GM23248 (cell line): ENCODE data around the gene PITHD1. TPM values are rescaled to one million over a fixed set of nuclear protein-coding genes. Genes with fewer than 3 reads are reported as not detected.

Experiments
- DNase-seq: peaks from one replicate; pipeline ENCODE4 v3.0.0-alpha.2; 2015
- H2AFZ ChIP-seq: fragments of 200-600 bp; sonication (generic); 2 replicates; pipeline ENCODE4 v1.6.1; 2016; ENCODE audit warnings: antibody characterized with exemption
- H3F3A ChIP-seq: fragments of 200-600 bp; sonication (generic); 2 replicates; pipeline ENCODE4 v1.6.1; 2016; ENCODE audit warnings: mild to moderate bottlenecking, antibody characterized with exemption, mixed run types; ENCODE audit not compliant: insufficient read depth
- H3K27ac ChIP-seq: fragments of 200-600 bp; sonication (generic); 2 replicates; pipeline ENCODE4 v1.5.1; 2016; ENCODE audit warnings: mild to moderate bottlenecking
- H3K27me3 ChIP-seq: fragments of 200-600 bp; sonication (generic); replicated peaks from 2 replicates; pipeline ENCODE4 v1.6.1; 2016; ENCODE audit warnings: mild to moderate bottlenecking; ENCODE audit not compliant: insufficient read depth
- H3K36me3 ChIP-seq: fragments of 200-600 bp; sonication (generic); 2 replicates; pipeline ENCODE4 v1.6.1; 2016; ENCODE audit warnings: low read depth, mild to moderate bottlenecking
- H3K4me1 ChIP-seq: fragments of 200-600 bp; sonication (generic); 2 replicates; pipeline ENCODE4 v1.6.1; 2016; ENCODE audit warnings: mild to moderate bottlenecking; ENCODE audit not compliant: insufficient read depth
- H3K4me2 ChIP-seq: fragments of 200-600 bp; sonication (generic); one replicate; pipeline ENCODE4 v1.6.1; 2016; ENCODE audit warnings: mild to moderate bottlenecking; ENCODE audit not compliant: unreplicated experiment
- H3K4me3 ChIP-seq: fragments of 200-600 bp; sonication (generic); 2 replicates; pipeline ENCODE4 v1.5.1; 2016; ENCODE audit warnings: mild to moderate bottlenecking
- H3K79me2 ChIP-seq: fragments of 200-600 bp; sonication (generic); 2 replicates; pipeline ENCODE4 v1.6.1; 2016; ENCODE audit warnings: mild to moderate bottlenecking; ENCODE audit not compliant: insufficient read depth
- H3K9ac ChIP-seq: fragments of 200-600 bp; sonication (generic); 2 replicates; pipeline ENCODE4 v1.6.1; 2016; ENCODE audit warnings: mild to moderate bottlenecking
- H3K9me2 ChIP-seq: fragments of 200-600 bp; sonication (generic); 2 replicates; pipeline ENCODE4 v1.6.1; 2016; ENCODE audit warnings: mixed run types, mild to moderate bottlenecking, moderate library complexity; ENCODE audit not compliant: insufficient read depth
- H3K9me3 ChIP-seq: fragments of 200-600 bp; sonication (generic); one replicate; pipeline ENCODE4 v1.6.1; 2017; ENCODE audit warnings: low read depth
- H4K20me1 ChIP-seq: fragments of 200-600 bp; sonication (generic); 2 replicates; pipeline ENCODE4 v1.6.0; 2016; ENCODE audit not compliant: insufficient read depth
- EZH2 ChIP-seq: fragments of 200-600 bp; sonication (generic); IDR thresholded peaks from 2 replicates; pipeline ENCODE4 v1.6.1; 2018; ENCODE audit warnings: antibody characterized with exemption, mild to moderate bottlenecking; ENCODE audit not compliant: insufficient read depth, poor library complexity, severe bottlenecking
- EZH2phosphoT487 ChIP-seq: fragments of 200-600 bp; sonication (generic); IDR thresholded peaks from 2 replicates; pipeline ENCODE4 v1.6.1; 2018; ENCODE audit warnings: antibody characterized with exemption, moderate library complexity, mild to moderate bottlenecking, low read depth; ENCODE audit not compliant: insufficient read depth
- WGBS, 2 experiments: methylation state at CpG; one replicate each; pipeline ENCODE4 v1.1.6; 2015 to 2017; ENCODE audit warnings: low lambda C conversion rate in 2 of 2, low coverage in 1 of 2; ENCODE audit errors: missing lambda C conversion rate in 2 of 2; 5-methylcytosine and 5-hydroxymethylcytosine counted together
- in situ Hi-C: fragments of 300-500 bp; cut with MboI; formaldehyde crosslinking; loops from 2 replicates; pipeline ENCODE4 v1.15.0; 2020
- polyA plus RNA-seq: library from polyadenylated mRNA; unstranded; fragments of >200 nt; fragmentation: Nextera tagmentation; extraction: Ambion mirVana; gene quantifications from 2 replicates; pipeline ENCODE4 v1.2.1, GENCODE V29; 2016
- total RNA-seq: library from RNA; depleted of rRNA; stranded (reverse); fragments of >200 nt; shearing (Covaris generic); gene quantifications from 2 replicates; pipeline ENCODE4 v1.2.3, GENCODE V29; 2014

The PITHD1 gene
- total and polyA plus RNA-seq, 2 experiments from 2014 or later = 38.4 to 51.0 TPM

DNA sequence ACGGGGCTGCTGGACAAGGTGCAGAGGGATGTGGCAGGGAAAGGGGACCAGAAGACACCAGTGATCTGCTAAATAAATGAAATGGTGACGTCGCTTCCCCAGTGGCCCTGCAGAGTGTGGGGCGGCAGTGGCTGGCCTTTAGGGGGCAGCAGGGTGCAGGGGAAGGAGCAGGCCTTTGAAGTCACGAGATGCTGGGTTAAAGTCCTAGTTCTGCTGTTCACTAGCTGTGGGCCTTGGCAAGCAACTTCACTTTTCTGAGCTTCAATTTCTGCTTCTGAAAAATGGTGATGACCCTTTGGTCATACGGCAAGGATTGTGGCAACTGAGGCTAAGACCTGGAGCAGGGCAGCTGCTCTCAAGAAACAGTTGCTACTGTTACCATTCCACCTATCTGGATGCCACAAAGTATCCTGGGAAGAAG lies 31.5 kb downstream of the PITHD1 start:
- 50 to 57% methylated on average over 6 of the region's 6 CpGs for WGBS, 2 experiments
- TF ChIP-seq EZH2phosphoT487 = no peak
- TF ChIP-seq EZH2 = no peak

DNA sequence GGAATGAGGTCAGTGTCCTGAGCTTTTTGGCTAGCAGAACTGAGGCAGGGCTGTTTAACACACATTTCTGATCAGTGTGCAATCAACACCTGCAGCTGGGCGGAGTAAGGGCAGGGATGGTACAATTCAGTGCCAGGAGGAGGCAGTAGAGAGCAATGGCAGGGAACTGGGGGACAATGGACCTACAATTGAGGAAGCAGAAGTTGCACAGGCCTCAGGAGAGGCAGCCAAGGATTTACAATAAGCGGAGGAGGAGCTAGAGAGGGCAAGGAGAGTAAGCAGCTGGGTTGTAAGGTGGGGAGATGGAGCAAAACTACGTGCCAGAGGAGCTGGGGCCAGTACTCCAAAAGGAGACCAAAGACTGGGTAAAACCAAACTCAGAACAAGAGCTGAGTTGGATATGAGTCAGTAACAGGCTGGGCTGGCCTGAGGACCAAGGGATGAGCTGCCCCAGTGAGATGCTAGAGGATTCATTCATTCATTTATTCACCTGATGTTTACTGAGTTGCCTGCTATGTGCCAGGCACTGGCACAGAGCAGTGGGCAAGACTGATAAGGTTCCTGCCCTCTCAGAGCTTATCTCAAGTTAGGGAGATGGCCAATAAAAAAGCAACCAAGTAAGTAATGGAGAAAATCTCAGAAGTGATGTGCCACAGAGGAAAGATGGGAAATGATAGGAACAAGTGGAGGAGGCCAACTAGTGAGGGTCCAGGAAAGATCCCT lies 32.8 kb downstream of the PITHD1 start:
- Histone ChIP-seq H3K4me1 (no peaks in the 10 kb centered on the region), H3F3A (no peaks in the 10 kb centered on the region), H3K79me2 (no peaks in the 10 kb centered on the region), H2AFZ (no peak overlapping the region), H3K4me3 (no peak overlapping the region), H3K9me2 (no peaks in the 10 kb centered on the region), H3K9ac (no peak overlapping the region), H3K36me3 (peaks cover 9% of the 10 kb centered on the region; the same call in 1 of the 2 replicates), H3K9me3 (no peaks in the 10 kb centered on the region), H4K20me1 (no peaks in the 10 kb centered on the region), H3K4me2 (no peak overlapping the region), H3K27me3 (no peaks in the 10 kb centered on the region), H3K27ac (no peak overlapping the region)
- in situ Hi-C loops = no loop called here
- WGBS, 2 experiments = 95 to 96% methylated on average over 3 of the region's 3 CpGs
- TF ChIP-seq EZH2phosphoT487 (no peak), EZH2 (no peak)
- peak; percentile 50 for DNase-seq

More for the DNA sequence above, 31.5 kb downstream of the PITHD1 start:
- Histone ChIP-seq H3K9me2 (no peaks in the 10 kb centered on the region), H3K36me3 (peaks cover 8% of the 10 kb centered on the region; the same call in 1 of the 2 replicates), H3K27me3 (no peaks in the 10 kb centered on the region), H3K27ac (no peak overlapping the region), H3K79me2 (no peaks in the 10 kb centered on the region), H3K9me3 (no peaks in the 10 kb centered on the region), H3F3A (no peaks in the 10 kb centered on the region), H3K4me1 (no peaks in the 10 kb centered on the region), H4K20me1 (no peaks in the 10 kb centered on the region), H3K4me3 (no peak overlapping the region), H3K4me2 (no peak overlapping the region), H3K9ac (no peak overlapping the region), H2AFZ (no peak overlapping the region)
- in situ Hi-C loops = no loop called here
- peak; percentile 68 for DNase-seq

DNA sequence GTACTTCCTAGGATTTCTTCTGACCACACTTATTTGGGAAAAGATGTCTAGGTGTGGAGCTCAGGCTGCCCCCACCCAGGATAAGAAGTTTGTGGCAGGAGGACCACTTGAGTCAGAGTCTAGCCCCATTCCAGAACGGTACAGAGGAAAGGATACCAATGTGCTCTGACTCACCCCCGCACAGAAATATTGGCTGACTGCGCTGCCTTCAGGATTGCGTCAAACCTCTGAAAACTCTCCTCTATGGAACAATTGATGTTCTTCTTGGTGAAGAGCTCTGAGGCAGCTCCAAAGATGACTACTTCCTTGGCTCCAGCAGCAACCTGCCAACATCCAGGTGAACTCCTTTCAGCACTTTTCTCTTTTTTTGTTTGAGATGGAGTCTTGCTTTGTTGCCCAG lies 35.8 kb downstream of the PITHD1 start:
- H4K20me1 ChIP-seq = no peaks in the 10 kb centered on the region
- no peaks in the 10 kb centered on the region for H3F3A ChIP-seq
- peaks cover 28% of the 10 kb centered on the region for H3K36me3 ChIP-seq
- H3K79me2 ChIP-seq = no peaks in the 10 kb centered on the region
- WGBS, 2 experiments = 88 to 89% methylated on average over 4 of the region's 4 CpGs
- H3K27ac ChIP-seq = no peak overlapping the region
- in situ Hi-C loops = no loop called here
- no peaks in the 10 kb centered on the region for H3K27me3 ChIP-seq
- DNase-seq = no peak
- H3K4me2 ChIP-seq = no peak overlapping the region
- no peak for TF ChIP-seq EZH2
- TF ChIP-seq EZH2phosphoT487 = no peak
- H3K9me3 ChIP-seq = no peaks in the 10 kb centered on the region
- no peak overlapping the region for H3K9ac ChIP-seq
- H2AFZ ChIP-seq = no peak overlapping the region
- no peaks in the 10 kb centered on the region for H3K4me1 ChIP-seq
- no peaks in the 10 kb centered on the region for H3K9me2 ChIP-seq
- H3K4me3 ChIP-seq = no peak overlapping the region

DNA sequence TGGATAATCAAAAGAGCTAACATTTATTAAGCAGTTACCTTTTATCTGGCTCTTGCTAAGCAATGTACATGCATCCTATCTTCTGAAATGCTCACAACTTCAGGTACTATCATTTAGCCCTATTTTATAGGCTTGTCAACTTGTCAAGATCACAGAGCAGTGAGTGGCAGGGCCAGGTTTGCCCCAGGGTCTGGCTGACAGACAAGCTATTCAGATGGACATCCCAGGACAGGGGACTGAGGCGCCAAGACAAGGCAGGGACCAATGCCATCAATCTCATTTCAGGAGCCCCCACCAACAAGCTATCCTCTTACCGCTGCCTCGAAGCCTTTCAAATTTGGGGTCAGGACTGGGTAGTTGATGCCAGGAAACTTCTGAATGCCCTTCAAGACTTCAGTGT lies 38.1 kb downstream of the PITHD1 start:
- in situ Hi-C loops = no loop called here
- Histone ChIP-seq H3K4me1 (no peaks in the 10 kb centered on the region), H3K4me3 (no peak overlapping the region), H2AFZ (no peak overlapping the region), H3F3A (no peaks in the 10 kb centered on the region), H3K4me2 (no peak overlapping the region), H3K27ac (no peak overlapping the region), H3K36me3 (peaks cover 28% of the 10 kb centered on the region), H3K9me3 (no peaks in the 10 kb centered on the region), H3K9me2 (no peaks in the 10 kb centered on the region), H4K20me1 (no peaks in the 10 kb centered on the region), H3K79me2 (no peaks in the 10 kb centered on the region), H3K9ac (no peak overlapping the region), H3K27me3 (no peaks in the 10 kb centered on the region)
- 95 to 100% methylated on average over 3 of the region's 3 CpGs for WGBS, 2 experiments
- no peak for DNase-seq
- TF ChIP-seq EZH2 (no peak), EZH2phosphoT487 (no peak)

DNA sequence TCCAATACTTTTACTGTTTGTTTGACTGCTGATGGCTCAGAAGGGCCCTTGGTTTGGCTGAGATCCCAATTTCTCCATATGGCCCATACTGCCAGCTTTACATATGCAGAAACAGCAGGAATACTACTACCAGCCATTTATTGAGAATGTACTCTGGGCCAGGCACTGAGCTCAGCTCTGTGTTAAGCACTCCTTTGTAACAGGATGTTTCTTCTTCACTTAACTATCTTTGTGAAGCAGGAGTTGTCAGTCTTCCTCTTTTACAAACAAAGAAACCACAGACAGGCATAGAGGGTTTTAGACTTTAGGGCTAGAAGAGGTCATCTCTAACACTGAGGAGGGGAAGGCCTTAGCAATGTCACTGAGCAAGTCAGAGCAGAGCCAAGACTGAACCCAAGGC lies 38.7 kb downstream of the PITHD1 start:
- Histone ChIP-seq H3K9me2 (no peaks in the 10 kb centered on the region), H3F3A (no peaks in the 10 kb centered on the region), H3K4me2 (no peak overlapping the region), H3K27me3 (no peaks in the 10 kb centered on the region), H3K27ac (no peak overlapping the region), H3K36me3 (peaks cover 28% of the 10 kb centered on the region), H3K79me2 (no peaks in the 10 kb centered on the region; the same call in 1 of the 2 replicates), H3K4me1 (no peaks in the 10 kb centered on the region), H3K9ac (no peak overlapping the region), H3K9me3 (no peaks in the 10 kb centered on the region), H4K20me1 (no peaks in the 10 kb centered on the region), H2AFZ (no peak overlapping the region), H3K4me3 (no peak overlapping the region)
- in situ Hi-C loops = no loop called here
- DNase-seq = no peak
- TF ChIP-seq EZH2phosphoT487 (no peak), EZH2 (no peak)
